Pulmonary artery endothelial cell (primary cell): ENCODE results near the gene ATP5F1E. TPM values are rescaled to one million over a fixed set of nuclear protein-coding genes. Genes with fewer than 3 reads are reported as not detected.

Experiments used
- DNase-seq: peaks from one replicate; pipeline ENCODE4 v3.0.0-alpha.2; 2011; ENCODE audit warnings: low read depth, low spot score
- total RNA-seq: library from RNA; depleted of rRNA; stranded (reverse); fragments of >200 nt; gene quantifications from 2 replicates; pipeline ENCODE4 v1.2.3, GENCODE V29; 2014

ATP5F1E gene
- total RNA-seq, 1 donor from 2014 or later, result 34.8 TPM

DNA sequence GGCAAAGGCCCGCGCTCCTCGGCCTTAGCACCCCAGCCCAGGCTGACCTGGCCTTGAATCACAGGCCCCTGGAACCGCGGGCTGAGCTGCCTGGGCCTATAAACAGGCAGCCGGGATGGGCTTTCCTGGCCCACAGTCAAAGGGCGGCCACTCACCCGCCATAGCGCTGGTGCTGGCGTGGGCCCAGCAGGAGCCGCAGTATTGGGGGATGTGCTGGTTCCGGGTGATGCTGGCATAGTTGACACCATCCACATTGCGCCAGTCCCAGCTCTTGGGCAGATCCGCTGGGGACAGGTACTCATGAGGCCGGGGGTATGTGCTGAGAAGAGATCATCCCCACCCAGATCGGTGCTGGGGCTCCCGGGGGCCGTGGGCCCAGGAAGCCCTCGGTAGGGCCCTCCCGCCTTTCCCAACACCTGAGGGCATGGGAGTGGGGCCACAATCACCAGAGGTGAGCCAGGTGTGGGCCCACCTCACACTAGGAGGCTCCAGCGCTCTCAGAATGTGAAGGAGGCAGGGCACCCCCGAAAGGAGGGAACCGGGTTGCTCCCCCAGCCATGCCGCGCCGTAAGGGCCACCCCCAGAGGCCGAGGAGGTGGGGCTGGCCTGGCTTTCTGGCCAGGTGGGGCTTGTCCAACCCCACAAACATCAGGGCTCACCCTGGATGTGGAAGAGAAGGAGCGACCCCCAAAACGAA lies 25.8 kb downstream of the ATP5F1E start:
- no peak for DNase-seq

DNA sequence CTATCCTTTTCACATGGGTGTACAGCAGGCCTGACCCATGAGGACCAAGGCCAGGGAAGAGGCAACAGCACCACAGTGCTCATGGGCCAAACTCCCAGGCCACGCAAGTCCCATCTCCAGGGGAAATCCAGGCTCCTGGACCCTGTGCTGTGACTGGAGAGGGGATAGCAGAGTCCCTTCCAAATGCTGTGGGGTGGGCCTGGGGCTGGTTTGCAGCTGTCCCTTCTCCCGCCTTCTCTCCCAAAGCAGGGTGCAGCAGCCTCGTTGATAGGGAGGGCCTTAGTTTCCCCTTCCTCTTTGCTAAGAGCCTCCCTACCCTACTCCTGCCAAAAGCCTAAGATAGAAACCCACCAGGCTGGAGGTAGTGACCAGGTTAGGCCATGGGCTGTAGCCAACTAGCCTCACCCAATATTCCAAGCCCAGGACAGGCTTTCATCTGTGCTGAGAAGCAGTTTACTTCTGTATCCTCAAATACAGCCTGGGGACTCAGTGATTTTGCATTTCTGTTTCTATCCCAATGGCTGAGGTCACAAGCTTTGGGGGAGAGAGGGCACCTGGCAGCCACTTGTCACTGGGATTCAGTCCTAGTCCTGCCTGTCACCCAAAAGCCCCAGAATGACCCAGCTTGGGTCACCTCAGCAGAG lies 26.5 kb downstream of the ATP5F1E start:
- no peak for DNase-seq

DNA sequence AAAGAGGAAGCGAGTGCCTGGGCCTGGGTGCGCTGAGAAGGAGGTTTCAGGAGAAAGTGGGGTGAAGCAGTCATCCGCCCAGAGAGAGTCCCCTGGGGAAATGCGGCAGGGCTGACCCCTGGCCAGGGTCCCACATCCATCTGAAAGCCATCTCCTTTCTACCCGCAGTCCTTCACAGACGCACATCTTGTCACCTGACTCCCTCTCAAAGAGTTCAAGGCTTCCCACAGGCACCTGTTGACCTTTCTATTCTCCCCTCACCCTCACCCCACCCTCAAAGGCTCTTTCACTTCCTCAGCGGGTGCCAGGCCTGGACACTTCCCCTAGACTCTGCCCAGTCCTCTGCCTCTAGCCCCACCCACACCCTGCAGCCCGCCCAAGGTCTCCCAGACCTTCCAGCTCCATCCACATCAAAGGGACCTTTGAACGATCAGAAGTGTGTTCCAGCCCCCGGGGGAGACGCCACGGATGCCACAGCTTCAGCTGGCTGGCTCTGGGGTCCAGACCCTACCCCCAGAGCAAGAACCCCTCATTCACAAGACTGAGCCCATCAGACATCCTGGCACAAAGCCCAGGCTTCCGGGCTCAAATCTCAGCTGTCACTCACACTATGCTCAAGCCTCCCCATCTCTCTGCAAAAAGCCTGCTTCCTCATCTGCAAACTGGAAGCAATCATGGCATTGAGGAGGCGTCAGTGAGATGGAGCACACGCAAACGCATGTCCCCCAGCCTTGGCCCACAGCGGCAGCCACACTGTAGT lies 27.2 kb downstream of the ATP5F1E start:
- no peak for DNase-seq

DNA sequence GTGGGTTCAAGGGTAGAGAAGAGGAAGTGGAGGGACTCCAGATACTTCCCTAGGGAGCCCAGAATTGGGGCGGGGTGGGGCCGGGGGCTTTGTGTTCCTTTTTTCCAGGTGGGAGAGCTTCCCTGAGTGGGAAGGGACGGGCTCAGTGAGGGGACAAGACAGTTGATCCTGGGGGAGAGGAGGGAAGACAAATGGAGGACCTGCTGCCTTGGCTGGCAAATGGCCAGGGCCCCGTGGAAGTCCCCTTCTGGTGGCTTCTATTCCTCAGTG lies 27.7 kb downstream of the ATP5F1E start:
- DNase-seq, result no peak

GRCh38 chr20:59003836-59004492 lies 28.2 kb downstream of the ATP5F1E start:
- DNase-seq, result no peak

DNA sequence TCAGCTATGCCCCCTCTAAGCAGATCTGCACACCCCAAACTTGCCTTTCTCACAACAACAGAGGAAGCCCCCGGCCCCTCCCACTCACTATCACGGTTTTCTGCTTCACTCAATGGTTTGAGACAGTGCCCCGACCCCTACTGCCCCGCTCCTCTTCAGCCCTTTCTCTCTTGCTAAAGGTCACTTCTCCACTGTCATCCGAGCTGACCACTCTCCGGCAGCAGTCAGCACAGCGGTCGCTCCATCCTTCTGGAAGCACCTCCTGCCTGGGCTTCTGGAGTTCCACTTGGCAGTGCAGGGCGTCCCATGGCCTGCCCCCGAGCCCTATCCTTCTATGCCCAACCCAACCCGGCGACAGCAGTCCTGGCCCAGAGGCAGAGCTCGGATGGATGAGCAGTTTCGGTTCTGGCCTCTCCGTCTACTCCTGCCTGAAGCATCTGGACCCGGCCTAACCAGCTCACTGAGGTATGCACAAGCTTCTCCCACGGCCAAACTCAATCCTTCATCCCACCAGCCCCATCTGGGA lies 29.2 kb downstream of the ATP5F1E start:
- no peak for DNase-seq

DNA sequence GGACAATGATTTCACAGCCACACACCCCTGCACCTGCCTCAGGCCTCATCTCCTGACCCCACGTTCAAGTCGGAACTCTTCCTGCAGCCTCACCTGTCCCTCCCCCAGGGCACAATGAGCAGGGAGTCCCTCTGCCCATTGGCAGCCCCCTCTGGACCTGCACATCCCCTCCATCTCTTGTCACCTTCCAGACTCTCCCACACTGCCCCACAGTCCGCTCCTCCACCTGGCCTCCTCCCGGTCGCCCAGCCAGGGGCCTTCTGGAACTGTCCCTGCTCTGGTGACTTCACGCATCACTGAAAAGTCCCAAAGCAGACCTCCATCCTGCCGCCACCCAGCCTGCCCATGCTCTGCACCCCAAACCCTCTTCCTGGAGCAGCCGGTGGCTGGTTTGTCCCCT lies 29.7 kb downstream of the ATP5F1E start:
- no peak for DNase-seq

DNA sequence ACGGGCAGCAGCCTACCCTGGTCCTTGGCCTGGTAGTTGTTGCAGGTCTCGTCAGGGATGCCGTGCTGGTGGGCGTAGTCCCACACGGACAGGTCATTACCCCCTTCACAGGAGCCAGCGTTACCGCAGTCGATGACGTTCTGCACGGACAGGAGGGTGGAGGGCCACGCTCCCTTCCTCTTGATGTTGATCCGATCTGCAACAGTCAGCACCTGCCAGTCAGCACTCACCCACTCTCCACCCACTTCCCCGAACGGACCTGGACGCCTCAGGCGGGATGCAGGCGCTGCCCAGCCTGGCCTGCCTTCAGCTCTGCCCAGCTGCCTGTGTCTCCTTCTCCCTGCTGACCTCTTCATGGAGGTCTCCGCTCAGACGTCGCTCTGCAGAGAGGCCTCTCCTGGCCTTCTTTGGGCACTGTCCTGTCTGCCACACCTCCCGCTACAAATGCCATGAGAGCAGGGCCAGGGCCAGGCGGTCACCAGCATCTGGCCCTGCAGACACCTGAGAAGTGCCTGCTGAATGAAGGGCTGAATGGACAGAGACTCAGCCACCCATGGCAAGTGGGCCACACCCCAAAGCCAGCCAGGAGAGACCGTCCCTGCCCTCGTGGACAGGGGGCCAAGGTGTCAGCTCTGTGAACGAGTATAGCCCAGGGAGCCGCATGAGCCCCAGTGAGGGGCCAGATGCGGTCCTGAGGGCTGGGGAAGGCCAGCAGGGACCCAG lies 30.5 kb downstream of the ATP5F1E start:
- no peak for DNase-seq

- no peak for DNase-seq
These were observed 31.1 kb downstream of the ATP5F1E start for GRCh38 chr20:59001068-59001448.

DNA sequence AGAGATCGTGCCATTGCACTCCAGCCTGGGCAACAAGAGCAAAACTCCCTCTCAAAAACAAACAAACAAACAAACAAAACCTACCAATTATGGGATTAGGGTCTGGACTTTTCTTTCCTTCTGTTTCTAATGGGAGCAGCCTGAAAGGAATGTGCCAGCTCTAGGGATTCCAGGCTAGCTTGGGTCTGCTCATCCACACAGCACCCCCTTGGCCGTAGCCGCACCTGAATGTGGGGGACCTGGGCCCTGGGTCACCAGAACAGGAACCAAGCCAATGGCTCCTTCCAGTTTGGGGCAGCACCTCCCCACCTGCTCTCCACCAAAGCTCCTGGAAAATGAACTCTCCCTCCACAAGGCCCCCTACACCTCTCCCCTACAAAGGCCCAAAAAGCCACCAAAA lies 31.8 kb downstream of the ATP5F1E start:
- DNase-seq, result no peak

DNA sequence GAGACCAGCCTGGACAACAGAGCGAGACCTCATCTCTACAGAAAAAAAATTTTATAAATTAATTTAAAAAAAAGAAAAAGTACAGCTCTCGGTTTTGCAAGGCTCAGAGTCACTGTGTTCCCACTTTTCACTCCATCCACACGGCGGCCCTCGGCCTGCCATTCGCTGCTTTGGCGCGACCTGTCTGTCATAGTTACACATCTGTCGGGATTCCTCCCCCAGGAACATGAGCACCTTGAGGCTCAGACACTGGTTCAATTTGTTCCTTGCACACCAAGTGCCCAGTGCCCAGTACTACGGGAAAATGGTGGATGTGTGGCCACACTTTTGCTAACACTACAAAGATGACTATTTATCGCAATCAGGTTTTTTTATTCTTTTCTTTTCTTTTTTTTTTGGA lies 33.5 kb downstream of the ATP5F1E start:
- DNase-seq, result no peak

DNA sequence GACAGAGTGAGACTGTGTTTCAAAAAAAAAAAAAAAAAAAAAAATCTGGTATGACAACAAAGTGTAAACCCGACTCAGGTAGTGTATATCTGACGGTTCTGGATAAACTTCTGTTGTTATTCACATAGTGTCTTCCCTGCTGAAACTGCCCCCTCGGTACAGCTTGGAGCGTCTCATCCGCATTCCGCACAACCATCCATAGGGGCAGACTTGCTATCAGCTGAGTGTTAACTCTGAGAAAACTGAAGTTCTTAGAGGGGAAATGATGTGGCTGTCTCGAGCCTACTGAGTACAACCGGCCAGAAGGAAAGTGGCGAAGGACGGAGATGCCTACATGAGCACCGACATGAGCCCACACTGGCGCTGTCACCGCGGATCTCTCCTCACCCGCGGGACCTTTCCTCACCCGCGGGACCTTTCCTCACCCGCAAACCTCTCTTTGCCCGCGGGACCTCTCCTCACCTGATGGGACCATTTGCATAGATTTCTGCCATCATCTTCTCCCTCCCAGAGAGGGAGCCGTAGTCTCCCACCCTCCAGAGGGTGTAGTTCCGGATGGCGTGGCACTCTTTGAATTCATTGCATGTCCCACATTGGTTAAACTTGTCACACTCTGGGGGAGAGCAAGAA lies 34.9 kb downstream of the ATP5F1E start:
- DNase-seq, result no peak

DNA sequence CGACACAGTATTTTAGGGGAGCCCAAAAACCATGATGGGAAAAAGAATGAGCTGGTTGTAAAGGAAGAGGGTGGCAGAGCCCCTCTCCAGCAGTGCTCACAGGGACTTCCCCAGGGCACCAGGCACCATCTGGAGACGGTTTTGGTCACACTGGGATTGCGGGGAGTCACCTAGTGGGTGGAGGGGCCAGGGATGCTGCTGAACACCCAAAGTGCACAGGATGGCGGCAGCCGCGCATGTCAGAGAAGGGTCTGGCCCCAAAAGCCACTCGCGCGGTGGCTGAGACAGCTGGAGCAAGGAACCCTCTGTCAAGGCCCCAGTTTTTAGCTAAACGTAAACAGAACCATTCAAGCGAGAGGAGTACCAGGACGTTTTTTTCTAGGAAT lies 35.9 kb downstream of the ATP5F1E start:
- DNase-seq, result no peak

DNA sequence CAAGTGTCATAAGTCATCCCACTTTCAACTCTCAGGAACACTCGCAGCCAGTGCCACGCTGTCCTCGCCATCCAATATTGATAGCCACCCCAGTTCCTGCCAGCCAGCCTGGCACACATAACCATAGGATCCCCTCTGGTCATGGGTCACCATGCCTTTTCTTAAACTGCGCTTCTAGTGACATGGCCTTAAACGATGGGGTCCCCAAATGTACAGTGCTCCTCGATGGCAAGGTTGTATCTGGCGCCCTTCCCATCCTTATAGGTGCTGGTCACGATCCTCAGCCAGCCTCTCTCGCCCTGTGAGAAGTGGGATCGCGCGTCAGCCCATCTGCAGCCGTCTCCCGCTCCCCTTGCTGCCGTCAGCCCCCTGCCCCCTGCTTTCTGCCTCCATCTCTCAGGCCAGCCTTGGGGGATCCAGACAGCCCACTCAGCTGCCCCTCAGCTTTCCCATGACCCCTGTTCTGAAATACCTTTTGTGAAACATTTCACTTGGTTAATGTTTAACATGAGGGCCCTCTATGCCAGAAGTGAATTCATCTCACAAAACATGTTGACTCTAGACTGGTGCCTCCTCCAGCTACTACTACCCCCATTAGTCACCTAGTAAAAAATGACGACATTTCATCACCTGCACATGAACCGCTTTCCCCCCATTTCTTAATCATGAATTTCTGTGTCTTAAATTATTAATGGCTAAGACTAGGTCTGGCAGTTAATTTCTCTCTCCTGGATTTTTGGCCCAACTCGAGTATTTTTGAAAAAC lies 36.5 kb downstream of the ATP5F1E start:
- no peak for DNase-seq

GRCh38 chr20:58994390-58995159 lies 37.6 kb downstream of the ATP5F1E start:
- no peak for DNase-seq

DNA sequence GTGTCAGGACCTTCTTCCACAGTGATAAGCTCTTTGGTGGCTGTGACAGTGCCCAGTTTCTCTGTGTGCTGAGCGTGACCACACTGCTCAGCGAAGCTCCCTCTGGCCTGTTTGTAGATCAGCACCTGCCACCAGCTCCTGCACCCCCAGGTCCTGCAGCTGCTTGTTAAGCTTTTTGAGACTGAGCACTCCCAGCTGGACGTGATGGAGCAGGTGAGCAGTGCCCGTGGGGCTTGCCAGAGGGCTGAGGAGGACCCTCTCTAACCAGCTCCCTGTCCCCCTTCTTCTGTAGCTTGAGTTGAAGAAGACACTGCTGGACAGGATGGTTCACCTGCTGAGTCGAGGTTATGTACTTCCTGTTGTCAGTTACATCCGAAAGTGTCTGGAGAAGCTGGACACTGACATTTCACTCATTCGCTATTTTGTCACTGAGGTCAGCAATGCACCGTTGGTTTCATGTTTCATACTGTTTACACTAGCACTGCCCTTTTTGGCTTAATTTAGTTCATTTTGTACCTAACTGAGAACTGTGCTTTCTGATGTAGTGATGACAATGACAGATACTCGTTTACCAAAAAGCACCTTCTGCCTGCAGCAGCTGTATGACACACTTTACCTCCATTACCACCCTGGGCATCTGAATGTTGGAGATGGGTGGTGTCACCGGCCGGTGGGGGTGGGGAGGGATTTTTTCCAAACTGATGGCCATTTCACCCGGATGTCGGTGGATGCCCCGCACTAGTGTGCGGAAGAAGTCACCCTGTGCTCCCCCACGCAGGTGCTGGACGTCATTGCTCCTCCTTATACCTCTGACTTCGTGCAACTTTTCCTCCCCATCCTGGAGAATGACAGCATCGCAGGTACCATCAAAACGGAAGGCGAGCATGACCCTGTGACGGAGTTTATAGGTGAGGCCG lies 38.5 kb downstream of the ATP5F1E start:
- no peak for DNase-seq

GRCh38 chr20:58992911-58993310 lies 39.2 kb downstream of the ATP5F1E start:
- DNase-seq, result no peak

DNA sequence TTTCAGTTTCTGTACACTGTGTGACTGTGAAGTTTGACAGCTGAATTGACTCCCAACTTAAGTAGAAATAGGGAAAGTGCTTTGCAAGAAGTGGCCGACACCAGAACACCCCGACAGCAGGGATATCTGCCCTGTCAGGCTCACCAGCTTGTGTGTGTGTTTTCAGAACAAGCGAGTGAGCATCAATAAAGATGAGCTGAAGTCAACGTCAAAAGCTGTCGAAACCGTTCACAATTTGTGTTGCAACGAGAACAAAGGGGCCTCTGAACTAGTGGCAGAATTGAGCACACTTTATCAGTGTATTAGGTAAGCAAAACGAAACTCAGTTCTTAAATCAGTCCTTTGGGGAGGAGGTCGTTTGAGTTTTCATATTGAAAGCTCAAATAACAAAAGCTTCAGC lies 40.4 kb downstream of the ATP5F1E start:
- no peak for DNase-seq
